ENCODE data around the gene FLOT2.
"Not testable (repeated sequence)": the region's sequence is repeated elsewhere in the genome, so short reads cannot be mapped to it uniquely, and the experiment has no call there.

Gene FLOT2

GRCh38 chr17:28867276-28867675 lies 30.3 kb downstream of the FLOT2 start:
- DNase-seq = no peak

- DNase-seq = no peak
Observed at GRCh38 chr17:28865946-28866752, 31.4 kb downstream of the FLOT2 start.

- peak; percentile 41 for DNase-seq
Observed at GRCh38 chr17:28864991-28865849, 32.3 kb downstream of the FLOT2 start.

- no peak for DNase-seq
Observed at GRCh38 chr17:28863953-28864352, 33.6 kb downstream of the FLOT2 start.

GRCh38 chr17:28862561-28862960 lies 35.0 kb downstream of the FLOT2 start:
- DNase-seq = no peak

- no peak for DNase-seq
Observed at GRCh38 chr17:28861393-28862203, 35.9 kb downstream of the FLOT2 start.

- DNase-seq = no peak
Observed at GRCh38 chr17:28860363-28860808, 37.1 kb downstream of the FLOT2 start.

- no peak for DNase-seq
Observed at GRCh38 chr17:28858801-28859355, 38.7 kb downstream of the FLOT2 start.

- DNase-seq = no peak
Observed at GRCh38 chr17:28857905-28858800, 39.4 kb downstream of the FLOT2 start.

- no peak for DNase-seq
Observed at GRCh38 chr17:28856028-28856574, 41.4 kb downstream of the FLOT2 start.

GRCh38 chr17:28855336-28855679 lies 42.2 kb downstream of the FLOT2 start:
- DNase-seq = no peak

- peak; percentile 94 for DNase-seq
Observed at GRCh38 chr17:28854457-28855335, 42.8 kb downstream of the FLOT2 start, which contains the start of gene ERAL1. Gene ERAL1, plus strand, starts transcription at chr17:28855016. Its CDS starts 19 bp downstream, at chr17:28855035.

GRCh38 chr17:28853295-28853694 lies 44.2 kb downstream of the FLOT2 start:
- no peak for DNase-seq

GRCh38 chr17:28849281-28849680 lies 48.3 kb downstream of the FLOT2 start:
- DNase-seq = no peak

GRCh38 chr17:28848667-28849066 lies 48.9 kb downstream of the FLOT2 start:
- not testable (repeated sequence) for DNase-seq

- DNase-seq = not testable (repeated sequence)
Observed at GRCh38 chr17:28846699-28847098, 50.8 kb downstream of the FLOT2 start.

GRCh38 chr17:28846231-28846630 lies 51.3 kb downstream of the FLOT2 start:
- no peak for DNase-seq

- DNase-seq = no peak
Observed at GRCh38 chr17:28843816-28844148, 53.8 kb downstream of the FLOT2 start.

GRCh38 chr17:28842282-28843012 lies 55.1 kb downstream of the FLOT2 start, which contains the start of gene FAM222B:
Gene FAM222B, minus strand, starts transcription at chr17:28842790. Its CDS starts 76,123 bp downstream, at chr17:28766667.
- DNase-seq = peak; percentile 91

Measured in femur (tissue), 1 donor.